Activated CD4-positive, alpha-beta T cell treated with anti-CD3 and anti-CD28 coated beads, Interleukin-2, amount 50 U/mL, for 48 hours (primary cell): ENCODE measurements around the gene BDH2.
A peak's percentile ranks its signal among the peaks of the same experiment; 100 is the strongest.

Experiments
- DNase-seq, 2 experiments: peaks; one replicate each; pipeline ENCODE4 v3.0.0-alpha.2; 2020

Gene BDH2

GRCh38 chr4:103099691-103100392, at the start of gene BDH2:
TSS of gene BDH2 (minus strand) at chr4:103099834. CDS start at chr4:103096254, 3,580 bp downstream.
- peak in 1 of 2 experiments; percentile 32 for DNase-seq

GRCh38 chr4:103144926-103145325, 45.3 kb upstream of the BDH2 start:
- DNase-seq: no peak

DNA sequence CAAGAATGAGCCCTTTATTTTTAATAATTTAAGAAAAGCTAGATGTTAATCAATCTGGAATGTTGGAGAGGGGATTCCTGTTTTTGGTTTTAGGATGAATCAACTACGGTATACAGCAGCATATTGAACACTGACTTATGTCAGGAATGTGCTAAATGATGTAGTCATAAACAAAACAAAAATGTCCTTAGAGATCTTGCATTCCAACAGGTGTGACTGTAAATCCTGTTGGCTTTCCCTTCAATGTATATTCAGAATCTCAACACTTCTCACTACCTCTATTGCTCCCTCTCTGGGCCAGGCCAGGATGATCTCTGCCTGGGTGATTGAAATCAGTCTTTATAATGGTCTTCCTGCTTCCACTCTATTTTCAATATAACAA, 37.8 kb upstream of the BDH2 start:
- DNase-seq: no peak

- DNase-seq: no peak
These were observed 37.2 kb upstream of the BDH2 start for GRCh38 chr4:103136671-103137445.

DNA sequence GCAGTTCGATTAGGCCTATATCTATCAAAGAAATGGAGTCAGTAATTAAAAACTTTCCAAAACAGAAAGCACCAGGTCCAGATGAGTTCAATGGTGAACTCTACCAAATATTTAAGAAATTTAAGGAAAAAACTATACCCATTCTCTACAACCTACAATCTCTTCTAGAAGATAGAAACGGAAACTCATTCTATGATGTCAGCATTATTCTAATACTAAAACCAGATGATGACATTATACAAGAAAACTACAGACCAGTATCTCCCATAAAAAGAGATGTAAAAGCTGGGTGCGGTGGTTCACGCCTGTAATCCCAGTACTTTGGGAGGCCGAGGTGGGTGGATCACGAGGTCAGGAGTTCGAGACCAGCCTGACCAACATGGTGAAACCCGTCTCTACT, 29.5 kb upstream of the BDH2 start:
- DNase-seq: no peak

GRCh38 chr4:103126126-103126525, 26.5 kb upstream of the BDH2 start:
- DNase-seq: no peak

DNA sequence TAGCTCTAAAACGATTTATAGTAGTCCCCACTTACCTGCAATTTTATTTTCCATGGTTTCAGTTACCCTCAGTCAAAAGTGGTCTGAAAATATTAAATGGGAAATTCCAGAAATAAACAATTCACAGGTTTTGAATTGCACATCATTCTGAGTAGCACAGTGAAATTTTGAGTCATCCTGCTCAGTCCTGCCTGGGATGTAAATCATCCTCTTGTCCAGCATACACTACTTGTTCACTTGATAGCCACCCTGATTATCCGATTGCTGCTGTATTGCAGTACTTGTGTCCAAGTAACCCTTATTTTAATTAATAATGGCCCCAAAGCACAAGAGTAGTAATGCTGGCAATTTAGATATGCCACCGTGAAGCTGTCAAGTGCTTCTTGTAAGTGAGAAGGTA, 23.5 kb upstream of the BDH2 start:
- no peak for DNase-seq

DNA sequence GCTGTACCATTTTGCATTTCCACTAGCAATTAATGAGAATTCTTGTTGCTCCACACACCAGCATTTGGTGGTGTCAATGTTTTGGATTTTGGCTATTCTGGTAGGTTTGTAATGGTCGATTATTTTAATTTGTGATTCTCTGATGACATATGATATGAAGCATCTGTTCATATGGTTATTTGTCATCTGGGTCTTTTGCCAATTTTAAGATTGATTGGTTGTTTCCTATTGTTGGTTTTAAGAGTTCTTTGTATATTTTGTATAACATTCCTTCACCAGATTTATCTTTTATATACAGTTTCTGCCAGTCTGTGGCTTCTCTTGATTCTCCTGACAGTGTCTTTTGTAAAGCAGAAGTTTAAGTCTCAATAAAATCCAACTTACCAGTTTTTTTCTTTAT, 18.5 kb upstream of the BDH2 start:
- DNase-seq: no peak

DNA sequence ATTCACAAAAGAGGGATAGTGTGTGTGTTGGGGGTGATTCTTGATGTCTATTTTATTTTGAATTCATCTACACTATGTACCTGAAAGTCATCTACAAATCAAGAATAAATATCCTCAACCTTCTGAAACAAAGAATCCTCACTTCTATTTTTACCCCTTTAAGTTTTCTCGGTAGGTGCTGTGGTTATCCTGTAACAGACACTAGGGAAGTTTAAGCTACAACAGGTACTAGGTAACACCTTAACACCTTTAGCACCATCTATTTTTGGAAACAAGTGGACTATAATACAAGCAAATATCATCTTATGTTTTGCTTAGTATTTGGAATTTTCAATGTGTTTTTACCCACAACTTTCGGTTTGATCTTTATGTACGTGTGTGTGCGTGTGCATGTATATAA, 12.0 kb upstream of the BDH2 start:
- no peak for DNase-seq

- no peak for DNase-seq
These were observed 8.9 kb upstream of the BDH2 start for GRCh38 chr4:103108542-103108941.

DNA sequence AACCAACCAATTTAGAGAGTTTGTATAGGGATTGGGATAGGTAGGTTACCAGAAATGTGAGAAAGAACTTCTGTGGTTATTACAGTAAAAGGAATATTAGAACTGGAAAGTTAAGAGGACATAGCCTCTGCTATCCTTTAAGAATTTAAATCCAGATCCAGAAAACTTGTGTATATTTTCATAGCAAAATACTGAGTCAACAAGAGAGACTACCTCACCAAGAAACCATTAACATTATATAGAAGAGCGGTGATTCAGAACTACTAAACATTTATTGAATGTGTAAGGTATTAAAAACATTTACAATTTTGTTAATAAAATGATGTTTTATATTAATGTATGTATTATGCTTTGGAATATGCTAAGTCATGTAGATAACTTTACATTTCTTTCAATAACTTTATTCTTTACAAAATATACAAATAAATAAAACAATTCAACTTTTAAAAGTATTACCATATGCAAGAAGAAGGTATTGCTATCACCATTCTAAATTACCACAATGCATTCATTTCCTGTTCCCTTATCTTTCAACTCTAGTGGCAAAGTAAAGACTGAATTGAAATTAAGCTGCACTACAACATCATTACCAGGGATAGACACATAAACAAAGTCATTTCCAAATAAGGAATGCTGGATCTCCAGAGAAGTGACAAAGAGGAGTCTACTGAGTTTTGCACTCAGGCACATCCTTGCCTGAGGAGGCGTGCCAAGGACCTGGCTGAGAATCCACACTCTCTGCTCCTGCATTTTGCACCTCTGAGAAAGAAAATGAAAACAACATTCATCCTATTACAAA, 6.1 kb upstream of the BDH2 start:
- no peak for DNase-seq

DNA sequence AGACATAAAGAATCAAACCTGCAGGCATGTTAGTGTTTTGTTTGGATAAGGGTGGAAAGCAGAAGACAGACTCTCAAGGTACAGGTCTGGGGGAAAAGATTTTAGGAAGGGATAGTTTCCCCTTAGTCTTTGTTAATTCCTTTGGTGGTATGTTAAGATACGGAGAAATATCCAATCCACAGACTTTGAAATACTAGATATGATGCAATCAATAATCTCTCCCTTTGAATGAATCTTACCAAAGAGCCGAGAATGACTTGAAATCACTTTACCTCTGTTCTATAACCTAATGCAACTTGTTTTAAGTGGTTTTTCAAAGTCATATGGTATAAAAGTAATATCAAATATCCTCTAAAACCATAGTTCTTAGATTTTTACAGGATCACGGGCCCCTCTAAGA, 5.3 kb upstream of the BDH2 start:
- no peak for DNase-seq

DNA sequence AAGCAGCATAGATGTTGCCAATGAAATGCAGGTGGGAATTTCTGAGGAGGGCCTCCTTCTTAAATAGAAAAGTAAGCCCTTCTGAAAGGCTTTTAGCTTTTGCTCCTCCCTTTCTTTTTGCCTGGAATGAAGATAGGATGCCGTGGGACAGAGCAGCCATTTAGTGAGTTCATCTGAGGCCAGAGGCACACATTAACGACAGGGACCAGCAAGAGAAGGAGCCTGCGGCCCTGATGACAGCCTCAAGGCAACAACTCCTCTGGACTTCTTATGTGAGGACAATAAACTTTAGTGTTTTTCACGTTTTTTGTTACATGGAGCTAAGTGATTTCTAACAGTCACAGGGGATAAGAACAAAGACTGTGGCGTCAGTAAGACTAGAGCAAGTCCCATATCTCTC, 1.1 kb upstream of the BDH2 start:
- DNase-seq: no peak

DNA sequence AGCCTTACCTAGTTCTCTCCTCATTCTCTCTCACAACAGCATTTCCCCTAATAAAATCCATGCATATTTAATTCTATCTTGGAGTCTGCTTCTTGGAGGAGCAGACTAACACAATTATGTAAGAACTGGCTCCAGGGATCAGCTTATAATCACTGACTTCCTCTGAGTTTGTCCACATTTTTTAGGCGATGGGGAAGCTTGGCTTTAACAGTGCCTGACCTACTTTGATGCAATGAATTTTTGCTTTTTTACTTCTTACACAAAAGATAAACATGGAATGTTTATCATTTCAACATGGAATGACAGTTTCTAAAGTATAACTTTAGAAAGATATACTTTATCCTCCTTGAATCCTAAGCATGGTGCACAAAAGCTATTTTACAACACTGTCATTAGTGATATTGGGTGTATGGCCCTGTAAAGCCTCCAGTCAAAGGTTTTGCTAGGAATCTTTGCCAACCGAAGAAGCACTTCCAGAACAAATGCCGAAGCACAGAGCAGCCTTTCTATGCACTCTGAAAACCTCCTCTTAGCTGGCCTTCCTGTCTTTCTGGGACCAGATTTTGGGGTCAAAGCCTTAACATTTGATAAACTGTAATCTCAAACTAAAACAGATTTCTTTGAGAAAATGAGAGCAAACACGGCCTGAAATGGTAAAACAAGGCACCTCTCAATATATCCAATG, 736 bp downstream of the BDH2 start:
- DNase-seq: no peak

DNA sequence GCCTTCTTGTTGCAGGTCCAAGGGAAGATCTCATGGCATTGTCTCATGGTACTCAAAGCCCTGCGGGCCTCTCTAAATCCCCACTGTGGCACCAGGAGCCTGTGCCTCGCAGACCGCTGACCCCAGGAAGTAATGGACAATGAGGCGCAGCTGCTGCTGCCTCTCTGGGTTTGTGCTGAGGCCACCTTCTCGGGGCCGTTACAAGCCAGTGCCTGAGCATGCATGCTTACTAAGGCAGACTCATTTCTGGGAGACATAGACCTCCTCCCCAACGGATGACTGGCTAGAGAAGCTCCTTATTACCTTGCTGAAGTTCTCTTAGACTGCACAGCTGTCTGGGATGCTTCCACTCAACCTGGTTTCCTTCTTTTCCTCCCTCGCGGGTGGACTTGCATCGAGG, 1.3 kb downstream of the BDH2 start:
- no peak for DNase-seq

- DNase-seq: no peak
These were observed 2.5 kb downstream of the BDH2 start for GRCh38 chr4:103097112-103097511.

GRCh38 chr4:103095080-103095479, 4.6 kb downstream of the BDH2 start:
- no peak for DNase-seq

DNA sequence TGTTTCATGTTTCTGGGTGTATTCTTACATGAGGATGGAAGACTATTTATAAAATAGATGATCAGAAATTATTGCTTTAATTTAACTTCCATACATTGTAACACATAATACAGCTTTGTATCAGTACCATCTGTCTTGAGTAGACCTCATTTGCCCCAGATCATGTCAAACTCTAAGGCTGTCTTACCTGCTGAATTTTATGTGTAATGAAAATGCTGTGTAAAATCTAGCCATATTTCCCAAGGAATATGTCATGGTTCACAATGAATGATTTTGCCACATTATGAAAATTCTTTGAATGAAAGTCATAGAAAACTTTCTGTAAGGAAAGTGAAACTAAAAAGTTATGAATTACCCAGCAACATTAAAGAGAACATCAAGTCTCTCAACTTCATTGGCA, 7.4 kb downstream of the BDH2 start:
- no peak for DNase-seq

DNA sequence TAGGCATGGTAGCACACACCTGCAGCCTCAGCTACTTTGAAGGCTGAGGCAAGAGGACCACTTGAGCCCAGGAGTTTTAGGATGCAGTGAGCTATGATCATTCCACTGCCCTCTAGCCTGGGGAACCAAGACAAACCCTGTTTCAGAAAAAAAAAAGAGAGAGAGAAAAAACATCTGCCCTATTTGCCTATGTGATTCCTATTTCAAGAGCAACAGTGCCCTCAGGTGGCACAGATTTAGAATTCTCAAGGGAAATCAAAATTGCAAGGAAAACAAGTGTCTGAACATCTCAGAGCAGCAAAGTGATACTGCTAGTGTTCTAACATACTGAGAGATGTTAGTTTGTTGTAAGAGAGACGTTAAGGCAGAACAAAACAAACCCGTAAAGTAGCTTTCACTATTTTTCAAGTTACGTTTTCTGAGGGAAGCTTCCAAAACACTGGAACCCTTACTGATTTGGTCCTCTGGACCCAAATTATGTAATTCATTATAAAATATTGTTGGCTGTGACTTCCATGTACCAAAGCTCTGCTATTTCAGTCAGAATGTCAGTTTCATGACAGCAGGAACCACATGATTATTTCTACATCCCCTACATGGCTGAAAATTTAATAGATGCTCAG, 7.9 kb downstream of the BDH2 start:
- DNase-seq: peak in 1 of 2 experiments; percentile 29

DNA sequence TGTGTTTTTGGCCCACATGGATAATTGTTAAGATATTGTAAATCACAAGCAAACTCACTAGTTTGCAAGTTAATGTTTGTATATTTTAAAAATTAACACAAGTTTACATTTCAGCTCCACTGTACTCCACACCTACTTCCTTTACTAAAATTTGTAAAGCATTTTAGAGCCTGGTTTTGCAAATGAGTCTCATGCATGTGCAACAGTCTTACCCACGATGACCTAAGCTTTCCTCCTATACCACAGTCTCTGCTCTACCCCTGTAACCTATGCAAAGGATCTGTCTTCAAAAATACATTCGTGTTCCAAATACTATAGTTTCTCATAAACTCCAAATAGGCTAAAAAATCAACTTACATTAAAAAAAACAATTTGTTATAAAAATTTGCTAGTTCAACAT, 10.2 kb downstream of the BDH2 start:
- DNase-seq: no peak

GRCh38 chr4:103086551-103086950, 13.1 kb downstream of the BDH2 start:
- DNase-seq: no peak

DNA sequence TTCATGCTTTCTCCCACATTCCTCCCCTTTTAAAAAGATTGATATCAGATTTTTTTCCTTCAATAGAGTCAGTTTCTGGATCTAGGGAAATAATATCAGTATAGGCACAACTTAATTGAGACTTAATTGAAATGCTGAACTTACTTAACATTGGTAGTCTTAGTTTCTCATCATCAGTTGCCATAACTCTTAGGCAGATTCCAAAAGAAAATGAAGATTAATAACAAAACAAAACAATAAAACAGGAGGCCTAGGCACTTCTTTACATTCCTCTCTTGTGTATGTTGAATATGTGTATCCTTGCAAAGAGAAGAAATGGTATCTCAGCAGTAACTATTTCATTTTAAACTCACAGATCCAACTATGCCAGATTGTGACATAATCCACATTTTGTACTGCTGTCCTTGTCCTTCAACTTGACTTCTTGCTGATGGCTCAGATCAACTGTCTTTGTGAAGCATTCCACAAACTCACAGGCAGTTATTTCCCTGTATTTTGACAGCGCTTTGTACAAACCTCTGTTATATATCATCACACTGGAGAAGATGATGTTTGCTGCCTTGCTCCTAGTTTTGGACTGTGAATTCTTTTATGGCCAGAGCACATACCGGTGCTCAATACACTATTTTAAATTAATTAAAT, 14.0 kb downstream of the BDH2 start:
- no peak for DNase-seq
